Stimulated activated CD4-positive, alpha-beta T cell treated with anti-CD3 and anti-CD28 coated beads, Interleukin-2, amount 100 ng/mL, for 24 hours (primary cell): Measurements from ENCODE around the gene NAA38.

Source experiments
- DNase-seq, 2 donors: peaks; one replicate each; pipeline ENCODE4 v3.0.0-alpha.2; 2020

The NAA38 gene

DNA sequence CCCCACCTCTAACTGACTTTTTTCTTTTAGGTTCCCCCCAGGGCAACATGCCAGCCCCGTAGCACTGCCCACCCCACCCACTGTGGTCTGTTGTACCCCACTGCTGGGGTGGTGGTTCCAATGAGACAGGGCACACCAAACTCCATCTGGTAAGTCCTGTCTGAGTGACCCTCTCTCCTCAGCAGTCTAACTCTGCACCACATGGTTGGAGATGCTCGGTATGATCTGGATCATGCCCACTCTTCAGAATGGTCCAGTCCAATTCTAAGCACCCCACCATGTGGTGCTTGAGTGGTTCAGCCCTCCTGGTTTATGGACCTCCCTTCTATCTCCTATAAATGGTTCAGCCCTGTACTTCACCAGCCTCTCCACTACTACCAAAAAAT, 17.5 kb downstream of the NAA38 start:
- DNase-seq: no peak

- DNase-seq: no peak
These were observed 18.0 kb downstream of the NAA38 start for GRCh38 chr17:7839190-7839875.

GRCh38 chr17:7838090-7839075, 19.0 kb downstream of the NAA38 start:
- peak in 1 of 2 donors; percentile 20 for DNase-seq

GRCh38 chr17:7837408-7838088, 19.8 kb downstream of the NAA38 start:
- no peak for DNase-seq

DNA sequence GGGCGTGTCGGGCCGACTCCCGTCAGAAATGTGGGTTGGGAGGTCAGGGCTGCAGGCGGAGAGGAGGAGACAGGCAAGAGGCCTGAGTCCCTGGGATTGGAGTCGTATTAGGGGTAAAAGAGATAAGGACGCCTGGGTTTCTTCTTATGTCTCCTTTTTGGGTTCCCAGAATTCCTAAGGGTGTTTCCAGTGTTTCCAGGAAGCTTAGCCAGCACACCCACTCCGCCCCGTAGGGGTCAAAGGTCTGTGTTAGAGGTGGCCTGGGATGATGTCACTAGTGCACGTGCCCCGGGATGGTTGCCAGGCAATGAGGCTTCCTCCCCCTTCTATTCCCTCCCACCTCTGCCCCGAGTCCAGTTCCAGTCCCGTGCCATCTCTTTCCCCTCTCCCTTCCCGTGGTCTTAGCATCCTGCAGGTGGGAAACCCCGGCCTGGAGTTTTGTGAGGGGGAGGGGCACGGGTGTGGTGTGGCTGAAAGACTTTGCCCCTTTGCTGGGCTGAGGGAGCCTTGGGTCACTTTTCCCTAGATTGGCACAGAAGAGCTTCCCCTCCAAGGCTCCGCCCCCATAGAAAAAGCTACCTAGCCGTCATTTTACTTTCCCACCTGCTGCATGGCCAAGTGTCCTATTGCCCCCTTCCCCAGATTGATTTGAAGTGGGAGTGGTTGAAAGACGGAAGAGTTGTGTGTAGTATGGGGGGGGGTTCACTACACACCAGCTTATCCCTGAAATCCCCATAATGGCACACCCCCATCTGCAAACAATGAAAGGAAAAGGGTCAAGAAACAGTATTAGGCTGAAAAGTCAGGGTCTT, 20.6 kb downstream of the NAA38 start:
- peak; percentile 71 to 76 for DNase-seq

- DNase-seq: peak in 1 of 2 donors; percentile 59
These were observed 21.4 kb downstream of the NAA38 start for GRCh38 chr17:7835814-7836595.

GRCh38 chr17:7834957-7835813, 22.2 kb downstream of the NAA38 start:
- peak; percentile 88 to 91 for DNase-seq

DNA sequence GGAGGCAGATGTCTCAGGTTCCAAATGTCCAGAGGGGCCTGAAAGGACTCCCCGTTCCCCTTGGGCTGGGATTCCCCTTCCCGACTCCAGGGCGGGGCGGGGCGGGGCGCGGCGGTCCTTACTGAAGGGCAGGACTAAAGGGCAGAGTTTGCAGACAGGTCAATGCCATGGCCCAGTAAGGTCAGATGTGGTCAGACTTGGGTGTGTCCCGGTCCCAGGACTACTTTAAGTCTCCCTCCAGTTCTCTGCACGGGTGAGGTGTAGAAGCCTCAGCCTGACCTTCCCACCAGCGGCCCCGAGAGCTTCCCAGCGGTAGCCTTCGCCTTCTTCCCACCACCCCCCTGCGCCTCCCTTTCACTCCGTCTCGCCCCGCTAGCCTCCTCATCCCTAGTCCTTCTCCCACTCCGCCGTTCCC, 22.8 kb downstream of the NAA38 start:
- peak; percentile 53 to 56 for DNase-seq

DNA sequence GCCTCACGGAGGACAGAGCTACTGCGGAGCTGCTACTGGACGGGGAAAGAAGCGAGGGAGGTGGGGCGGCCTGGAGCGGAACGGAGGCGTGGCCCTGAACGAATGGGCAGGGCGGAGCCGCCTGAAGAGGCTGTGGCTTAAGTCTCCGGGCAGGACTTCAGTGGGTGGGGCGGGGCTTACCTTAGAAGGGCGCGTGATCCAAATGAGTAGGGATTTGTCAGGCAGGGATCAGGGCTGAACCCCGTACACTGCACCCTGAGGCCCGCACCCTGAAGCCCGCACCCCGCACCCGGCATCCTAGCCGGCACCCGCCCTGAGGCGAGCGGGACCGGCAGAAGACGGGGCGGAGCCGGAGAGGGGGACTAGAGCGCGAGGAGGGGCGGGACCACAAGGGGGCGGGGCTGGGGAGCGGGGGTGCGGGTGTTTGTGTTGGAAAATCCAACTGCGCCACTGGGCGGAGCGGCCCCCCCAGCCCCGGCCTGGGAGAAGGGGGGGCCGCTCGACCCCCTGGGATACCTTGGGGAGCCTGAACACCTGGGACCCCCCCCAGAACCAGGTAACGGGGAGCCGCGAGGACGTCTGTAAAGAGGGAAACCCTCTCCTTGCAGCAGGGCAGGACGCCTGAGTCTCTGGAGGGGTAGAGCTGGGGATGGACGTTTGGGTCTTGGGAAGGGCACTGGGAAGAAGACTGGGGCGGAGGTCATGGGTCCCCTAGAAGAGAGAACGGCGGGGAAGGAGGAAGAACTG, 23.4 kb downstream of the NAA38 start, which contains the start of gene KDM6B:
Gene KDM6B, plus strand, starts transcription at position 423 of the 747 bp plus-strand sequence. CDS start 11,338 bp downstream, outside the sequence.
- peak; percentile 88 to 91 for DNase-seq

- DNase-seq: no peak
These were observed 24.2 kb downstream of the NAA38 start for GRCh38 chr17:7833011-7833794.

DNA sequence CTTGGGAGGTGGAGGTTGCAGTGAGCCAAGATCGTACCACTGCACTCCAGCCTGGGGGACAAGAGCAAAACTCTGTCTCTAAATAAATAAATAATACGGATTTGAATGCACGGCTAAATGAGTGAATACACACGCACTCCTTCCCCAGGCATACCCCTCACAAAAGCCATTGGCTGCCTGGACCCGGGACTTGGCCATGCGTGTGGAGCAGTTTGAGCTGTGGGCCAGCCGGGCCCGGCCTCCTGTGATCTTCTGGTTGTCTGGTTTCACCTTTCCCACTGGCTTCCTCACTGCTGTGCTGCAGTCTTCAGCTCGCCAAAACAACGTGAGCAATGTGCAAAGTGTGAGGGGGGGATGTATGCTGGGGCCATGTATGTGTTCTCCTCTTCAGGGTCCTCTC, 24.9 kb downstream of the NAA38 start:
- DNase-seq: no peak

DNA sequence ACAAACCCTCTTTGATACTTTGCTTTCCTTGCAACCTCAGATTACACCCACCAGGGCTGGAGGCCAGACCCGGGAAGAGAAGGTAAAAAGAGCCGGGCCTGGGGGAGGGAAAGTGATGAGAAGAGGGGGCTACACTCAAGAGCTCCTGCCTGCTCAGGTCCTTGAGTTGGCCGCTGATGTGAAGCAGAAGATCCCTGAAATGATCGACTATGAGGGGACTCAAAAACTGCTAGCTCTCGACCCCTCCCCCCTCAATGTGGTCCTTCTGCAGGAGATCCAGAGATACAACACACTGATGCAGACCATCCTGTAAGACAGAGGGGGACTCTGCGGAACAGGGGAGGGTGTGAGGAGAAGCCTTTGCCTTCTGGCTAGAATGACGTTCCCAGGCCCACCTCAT, 26.1 kb downstream of the NAA38 start:
- DNase-seq: no peak

GRCh38 chr17:7830616-7831015, 26.7 kb downstream of the NAA38 start:
- no peak for DNase-seq

- DNase-seq: no peak
These were observed 32.0 kb downstream of the NAA38 start for GRCh38 chr17:7825206-7825990.

- DNase-seq: no peak
These were observed 33.1 kb downstream of the NAA38 start for GRCh38 chr17:7824021-7824924.

GRCh38 chr17:7823581-7824001, 33.8 kb downstream of the NAA38 start:
- no peak for DNase-seq

- no peak for DNase-seq
These were observed 35.2 kb downstream of the NAA38 start for GRCh38 chr17:7822126-7822525.
